Lower leg skin (tissue), 4 donors: ENCODE results near the gene OR2T8. TPM values are rescaled to one million over a fixed set of nuclear protein-coding genes. Genes with fewer than 3 reads are reported as not detected.
A peak's percentile ranks its signal among the peaks of the same experiment; 100 is the strongest.
"Not testable (repeated sequence)": the region's sequence is repeated elsewhere in the genome, so short reads cannot be mapped to it uniquely, and the experiment has no call there.

Experiments
- DNase-seq, 2 donors: peaks; one replicate each; pipeline ENCODE4 v3.0.0-alpha.2; 2019; ENCODE audit warnings: low spot score in 2 of 2
- H3K4me3 ChIP-seq: fragments of 200-600 bp; sonication (generic); 2 replicates; pipeline ENCODE4 v1.5.1; 2017; ENCODE audit warnings: mild to moderate bottlenecking, low read depth; ENCODE audit not compliant: poor library complexity, severe bottlenecking
- POLR2A ChIP-seq, 2 donors: fragments of 450-650 bp; IDR thresholded peaks; one replicate each; pipeline ENCODE4 v1.6.1; 2016 to 2017; ENCODE audit warnings: antibody characterized with exemption in 2 of 2, mild to moderate bottlenecking in 1 of 2, moderate library complexity in 1 of 2
- WGBS, 2 donors: methylation state at CpG; one replicate each; pipeline ENCODE4 v1.1.5; 2018; 5-methylcytosine and 5-hydroxymethylcytosine counted together
- intact Hi-C: fragments of 100-400 bp; cut with DNase I; formaldehyde crosslinking; loops from one replicate; pipeline ENCODE4 v1.15.0; 2023; ENCODE audit warnings: low total_unique reads
- total RNA-seq, 4 donors: library from RNA; depleted of rRNA; stranded (reverse); fragments of >200 nt; gene quantifications; one replicate each; pipeline ENCODE4 v1.1.0, GENCODE V29; 2016
- TF ChIP-seq, protein P1 (sequence below), 3 donors: fragments of 450-650 bp; IDR thresholded peaks; one replicate each; pipeline ENCODE4 v1.5.1; 2016; ENCODE audit warnings: antibody characterized with exemption in 3 of 3, mild to moderate bottlenecking in 3 of 3, moderate library complexity in 2 of 3

The OR2T8 gene
- total RNA-seq, 4 donors from 2014 or later, result 4.3 TPM; not detected in 3

DNA sequence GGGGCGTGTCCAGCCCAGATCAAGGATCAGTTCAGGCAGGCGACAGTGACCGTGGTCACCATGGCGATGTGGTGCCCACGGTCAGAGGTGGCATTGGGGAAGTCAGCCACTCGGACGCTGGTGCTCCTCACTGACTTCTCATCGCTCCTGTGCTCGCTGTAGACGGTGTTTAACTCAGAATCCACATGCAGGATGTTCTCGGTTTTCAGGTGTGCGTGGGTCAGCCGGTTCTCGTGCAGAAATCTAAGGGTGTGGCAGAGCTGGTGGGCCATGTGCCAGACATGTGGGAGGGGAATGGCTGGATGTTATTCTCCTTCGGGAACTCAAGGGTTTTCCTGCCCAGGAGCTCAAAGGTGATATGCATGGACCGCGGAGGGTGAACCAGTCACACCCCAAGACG lies 16.4 kb downstream of the OR2T8 start:
- intact Hi-C loops, result no loop called here
- WGBS, 2 donors, result 91 to 94% methylated on average over 18 of the region's 18 CpGs
- TF ChIP-seq, protein P1, sequence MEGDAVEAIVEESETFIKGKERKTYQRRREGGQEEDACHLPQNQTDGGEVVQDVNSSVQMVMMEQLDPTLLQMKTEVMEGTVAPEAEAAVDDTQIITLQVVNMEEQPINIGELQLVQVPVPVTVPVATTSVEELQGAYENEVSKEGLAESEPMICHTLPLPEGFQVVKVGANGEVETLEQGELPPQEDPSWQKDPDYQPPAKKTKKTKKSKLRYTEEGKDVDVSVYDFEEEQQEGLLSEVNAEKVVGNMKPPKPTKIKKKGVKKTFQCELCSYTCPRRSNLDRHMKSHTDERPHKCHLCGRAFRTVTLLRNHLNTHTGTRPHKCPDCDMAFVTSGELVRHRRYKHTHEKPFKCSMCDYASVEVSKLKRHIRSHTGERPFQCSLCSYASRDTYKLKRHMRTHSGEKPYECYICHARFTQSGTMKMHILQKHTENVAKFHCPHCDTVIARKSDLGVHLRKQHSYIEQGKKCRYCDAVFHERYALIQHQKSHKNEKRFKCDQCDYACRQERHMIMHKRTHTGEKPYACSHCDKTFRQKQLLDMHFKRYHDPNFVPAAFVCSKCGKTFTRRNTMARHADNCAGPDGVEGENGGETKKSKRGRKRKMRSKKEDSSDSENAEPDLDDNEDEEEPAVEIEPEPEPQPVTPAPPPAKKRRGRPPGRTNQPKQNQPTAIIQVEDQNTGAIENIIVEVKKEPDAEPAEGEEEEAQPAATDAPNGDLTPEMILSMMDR (IDR thresholded peaks at IDR 0.05), result no peak
- no peak for TF ChIP-seq POLR2A (IDR thresholded peaks at IDR 0.05)
- no peak overlapping the region for H3K4me3 ChIP-seq
- no peak for DNase-seq

GRCh38 chr1:247936965-247937734 lies 17.1 kb downstream of the OR2T8 start:
- H3K4me3 ChIP-seq, intact Hi-C loops: not testable (repeated sequence)
- 17 to 22% methylated on average over 31 to 39 of the region's 44 CpGs for WGBS, 2 donors
- DNase-seq, result peak; percentile 26 to 90

DNA sequence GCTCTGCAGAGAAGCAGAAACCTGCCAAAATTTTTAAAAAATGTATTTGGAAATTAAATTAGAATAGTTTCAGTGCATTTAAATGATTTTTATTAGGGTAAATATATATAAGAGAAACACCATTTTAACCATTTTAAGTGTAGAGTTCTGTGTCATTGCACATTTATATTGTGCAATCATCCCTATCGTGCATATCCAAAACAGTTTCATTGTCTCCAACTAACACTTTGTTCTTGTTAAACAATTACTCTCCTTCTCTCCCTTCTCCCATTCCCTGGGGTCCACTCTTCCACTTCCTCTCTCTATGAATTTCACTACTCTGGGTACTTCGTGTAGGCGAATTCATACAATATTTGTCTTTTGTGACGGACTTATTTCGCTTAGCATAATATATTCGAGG lies 22.6 kb downstream of the OR2T8 start:
- H3K4me3 ChIP-seq, result no peak overlapping the region
- WGBS, 2 donors, result 83 to 85% methylated on average over 6 of the region's 6 CpGs
- intact Hi-C loops, result no loop called here
- TF ChIP-seq, protein P1 (IDR thresholded peaks at IDR 0.05), result no peak
- no peak for TF ChIP-seq POLR2A (IDR thresholded peaks at IDR 0.05)
- no peak for DNase-seq

- TF ChIP-seq POLR2A (IDR thresholded peaks at IDR 0.05), result no peak
- TF ChIP-seq, protein P1 (IDR thresholded peaks at IDR 0.05), result no peak
- H3K4me3 ChIP-seq, result no peak within 1 kb of the TSS
- intact Hi-C loops, result no loop called here
- DNase-seq, result no peak
- 74 to 82% methylated on average over 3 of the region's 3 CpGs for WGBS, 2 donors
These were observed 28.5 kb downstream of the OR2T8 start, which contains the start of gene OR2L8 for GRCh38 chr1:247948558-247948957. TSS of gene OR2L8 (plus strand) at chr1:247948858. CDS start at chr1:247948858, 0 bp downstream.

DNA sequence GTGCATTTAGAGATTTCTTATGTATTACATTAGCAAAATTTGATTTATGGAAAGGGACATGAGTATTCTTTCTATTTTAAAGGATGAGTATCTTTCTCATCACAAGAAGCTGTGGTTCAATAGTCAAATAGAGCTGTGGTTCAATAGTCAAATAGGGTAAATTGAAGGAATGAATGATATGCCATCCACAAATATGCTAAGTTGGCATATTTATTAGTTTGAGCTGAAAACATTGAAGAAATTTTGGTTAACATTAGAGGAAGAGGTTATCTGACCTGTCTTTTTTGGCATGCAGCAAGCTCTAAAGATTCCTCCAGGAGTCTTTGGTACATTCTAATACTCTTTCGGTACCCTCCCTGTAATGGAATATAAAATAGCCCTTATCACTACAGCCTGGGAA lies 33.4 kb downstream of the OR2T8 start:
- TF ChIP-seq, protein P1 (IDR thresholded peaks at IDR 0.05), result no peak
- no peak for TF ChIP-seq POLR2A (IDR thresholded peaks at IDR 0.05)
- DNase-seq, result no peak
- intact Hi-C loops, result no loop called here
- H3K4me3 ChIP-seq, result no peak overlapping the region
- WGBS, 2 donors, result 91 to 97% methylated on average over 1 of the region's 1 CpG

- DNase-seq, result no peak
- no peak overlapping the region for H3K4me3 ChIP-seq
- TF ChIP-seq, protein P1 (IDR thresholded peaks at IDR 0.05), result no peak
- no peak for TF ChIP-seq POLR2A (IDR thresholded peaks at IDR 0.05)
- intact Hi-C loops, result no loop called here
- WGBS, 2 donors, result 24 to 35% methylated on average over 3 of the region's 3 CpGs
These were observed 41.7 kb downstream of the OR2T8 start for GRCh38 chr1:247961791-247962190.
